GM12878 (cell line): ENCODE data around the gene RIMS1. TPM values are rescaled to one million over a fixed set of nuclear protein-coding genes. Genes with fewer than 3 reads are reported as not detected.

Source experiments
- ATAC-seq: fragments of 200-7000 bp; cut with Tn5 transposase; 3 replicates; pipeline ENCODE4 v1.9.1; 2020; ENCODE audit warnings: mild to moderate bottlenecking, moderate library complexity
- BruUV-seq: library from RNA; stranded (reverse); fragments of 400-500 nt; replicated peaks from 2 replicates; lab custom pipeline; 2021; lab: Mats Ljungman, UMichigan
- CTCF ChIA-PET: fragments of 300-600 bp; sonication (Branson Sonifier 250); formaldehyde crosslinking; extraction: SDS; loops from one replicate; lab custom pipeline; 2021; ENCODE audit warnings: inconsistent platforms; lab: Yijun Ruan, JAX
- POLR2A ChIA-PET: fragments of 350-600 bp; formaldehyde crosslinking; extraction: SDS; loops from one replicate; lab custom pipeline; 2021; ENCODE audit warnings: inconsistent platforms; lab: Charles Lee
- RAD21 ChIA-PET: fragments of 300-600 bp; sonication (Branson Sonifier 250); formaldehyde crosslinking; loops from one replicate; lab custom pipeline; 2023; ENCODE audit warnings: antibody characterized with exemption; ENCODE audit not compliant: unreplicated experiment; lab: Charles Lee
- SMC1A ChIA-PET: fragments of 300-600 bp; sonication (Branson Sonifier 250); formaldehyde crosslinking; loops from one replicate; lab custom pipeline; 2023; ENCODE audit not compliant: unreplicated experiment, uncharacterized antibody; lab: Charles Lee
- DNase-seq: peaks from one replicate; pipeline ENCODE4 v3.0.0-alpha.2; 2011; ENCODE audit warnings: low read depth, low spot score
- FAIRE-seq: peaks from 3 replicates; lab custom pipeline; 2011; peaks lifted over from hg19 to GRCh38; lab: Jason Lieb, UNC
- H2AFZ ChIP-seq: 2 replicates; pipeline ENCODE4 v1.6.0; 2011; ENCODE audit warnings: low read depth, low read length, control low read depth; ENCODE audit not compliant: control insufficient read depth
- H3K27ac ChIP-seq: 2 replicates; pipeline ENCODE4 v1.5.1; 2011; ENCODE audit warnings: control low read depth; ENCODE audit not compliant: control insufficient read depth, insufficient read depth
- H3K27me3 ChIP-seq, 2 experiments: replicated peaks in 1 of 2; 2 replicates each; pipeline versions ENCODE4 v1.6.0 to v1.6.1; 2011; ENCODE audit warnings: low read length in 1 of 2; ENCODE audit not compliant: control insufficient read depth in 2 of 2, insufficient read depth in 2 of 2
- H3K36me3 ChIP-seq, 2 experiments: 2 replicates each; pipeline ENCODE4 v1.5.1; 2011; ENCODE audit warnings: low read length in 1 of 2; ENCODE audit not compliant: control insufficient read depth in 2 of 2, insufficient read depth in 2 of 2
- H3K4me1 ChIP-seq: 2 replicates; pipeline ENCODE4 v1.6.1; 2011; ENCODE audit warnings: mild to moderate bottlenecking, low read length, moderate library complexity, mixed read lengths; ENCODE audit not compliant: control insufficient read depth, insufficient read depth
- H3K4me2 ChIP-seq: 2 replicates; pipeline ENCODE4 v1.6.0; 2011; ENCODE audit warnings: control low read depth; ENCODE audit not compliant: control insufficient read depth, insufficient read depth
- H3K4me3 ChIP-seq: fragments of 200-600 bp; sonication (generic); 2 replicates; pipeline ENCODE4 v1.5.1; 2016
- H3K79me2 ChIP-seq: 2 replicates; pipeline ENCODE4 v1.6.0; 2011; ENCODE audit warnings: low read length; ENCODE audit not compliant: control insufficient read depth, insufficient read depth
- H3K9ac ChIP-seq: 2 replicates; pipeline ENCODE4 v1.8.0; 2011; ENCODE audit warnings: low read length, control low read depth, mixed read lengths; ENCODE audit not compliant: control insufficient read depth, insufficient read depth
- H3K9me3 ChIP-seq: replicated peaks from 3 replicates; pipeline ENCODE4 v1.5.1; 2011; ENCODE audit warnings: mild to moderate bottlenecking, low read length; ENCODE audit not compliant: control insufficient read depth, insufficient read depth
- H4K20me1 ChIP-seq: 2 replicates; pipeline ENCODE4 v1.6.0; 2011; ENCODE audit not compliant: control insufficient read depth, insufficient read depth
- E4F1 ChIP-seq: fragments of 450-650 bp; IDR thresholded peaks from 2 replicates; pipeline ENCODE4 v1.6.1; 2018; ENCODE audit warnings: borderline replicate concordance, mild to moderate bottlenecking; ENCODE audit not compliant: partially characterized antibody
- ESRRA ChIP-seq: IDR thresholded peaks from 2 replicates; pipeline ENCODE4 v1.6.1; 2012; ENCODE audit warnings: mild to moderate bottlenecking, low read length, improper control_type of control experiment
- HSF1 ChIP-seq: fragments of 150-350 bp; IDR thresholded peaks from 2 replicates; pipeline ENCODE4 v1.6.1; 2014; ENCODE audit warnings: mild to moderate bottlenecking, low read depth, low read length
- NR2C1 ChIP-seq: fragments of 450-650 bp; IDR thresholded peaks from 2 replicates; pipeline ENCODE4 v1.6.1; 2017; ENCODE audit warnings: antibody characterized with exemption, mild to moderate bottlenecking, moderate library complexity
- RAD51 ChIP-seq: fragments of 450-650 bp; IDR thresholded peaks from 2 replicates; pipeline ENCODE4 v1.6.1; 2016; ENCODE audit warnings: moderate library complexity, mild to moderate bottlenecking, inconsistent platforms
- RUNX3 ChIP-seq: IDR thresholded peaks from 2 replicates; pipeline ENCODE4 v1.6.1; 2012; ENCODE audit warnings: low read length, inconsistent platforms
- SMAD1 ChIP-seq: fragments of 450-650 bp; IDR thresholded peaks from 2 replicates; pipeline ENCODE4 v1.6.1; 2018; ENCODE audit warnings: mild to moderate bottlenecking, low read depth; ENCODE audit not compliant: partially characterized antibody
- TARDBP ChIP-seq: IDR thresholded peaks from 2 replicates; pipeline ENCODE4 v1.6.1; 2016; ENCODE audit warnings: borderline replicate concordance
- USF2 ChIP-seq: IDR thresholded peaks from 2 replicates; pipeline ENCODE4 v1.6.1; 2011; ENCODE audit warnings: low read depth, low read length, improper control_type of control experiment, borderline replicate concordance
- ZNF207 ChIP-seq: fragments of 450-650 bp; IDR thresholded peaks from 2 replicates; pipeline ENCODE4 v1.6.1; 2014; ENCODE audit warnings: antibody characterized with exemption, mild to moderate bottlenecking, borderline replicate concordance
- ZNF274 ChIP-seq: IDR thresholded peaks from one replicate; pipeline ENCODE4 v1.8.0; 2011; ENCODE audit not compliant: insufficient read length, insufficient read depth
- in situ Hi-C: fragments of 300-500 bp; cut with MboI; formaldehyde crosslinking; loops from 9 replicates; pipeline ENCODE4 v1.14.3; 2018; ENCODE audit warnings: mixed read lengths
- intact Hi-C: fragments of 100-400 bp; cut with micrococcal nuclease; formaldehyde crosslinking; loops from one replicate; pipeline ENCODE4 v1.14.2; 2022; ENCODE audit not compliant: unreplicated experiment
- polyA plus RNA-seq, 11 experiments: library from polyadenylated mRNA; depleted of rRNA in 4 of 11; unstranded in 6 of 11; stranded (reverse) in 5 of 11; fragments of >200 nt; fragmentation: Nextera tagmentation in 4 of 11; fragmentation: Illumina TruSeq in 1 of 11; extraction: Ambion mirVana in 4 of 11; extraction: Trizol in 1 of 11; gene quantifications; 1 replicate in 1 of 11; 2 replicates in 10 of 11; pipeline versions ENCODE4 v1.2.1 to v1.2.3, GENCODE V29; 2011 to 2016; ENCODE audit warnings: inconsistent platforms in 2 of 11, missing spikeins in 2 of 11, low read depth in 1 of 11
- total RNA-seq, 4 experiments: library from RNA; depleted of rRNA in 3 of 4; stranded (reverse); fragments of >200 nt in 3 of 4; fragmentation: Illumina TruSeq in 1 of 4; extraction: Trizol in 1 of 4; gene quantifications; 2 replicates each; pipeline versions ENCODE4 v1.2.1 to v1.2.3, GENCODE V29; 2013 to 2021

Gene RIMS1
- total and polyA plus RNA-seq, 10 of the 15 experiments (the other 5 are each of a cell fraction or from before 2014, with no cell fraction given) = 0.05 to 0.76 (median 0.23) TPM

- ChIA-PET RAD21 (interaction anchor here (0.9 kb wide), 1 partner anchor 57 kb away, joined by 3 read pairs; no protein-coding TSS in a partner anchor), CTCF (no interaction called here), SMC1A (no interaction called here)
- DNase-seq = no peak
- Histone ChIP-seq H3K9ac (no peak overlapping the region), H3K4me1 (no peaks in the 10 kb centered on the region), H2AFZ (no peak overlapping the region), H3K36me3 (no peaks in the 10 kb centered on the region), H3K4me2 (no peak overlapping the region), H4K20me1 (no peaks in the 10 kb centered on the region)
- intact Hi-C loops (no loop called here), in situ Hi-C loops (no loop called here)
- TF ChIP-seq RAD51 (no peak), USF2 (no peak), TARDBP (no peak), E4F1 (no peak), ZNF274 (no peak), HSF1 (no peak), ZNF207 (no peak), NR2C1 (no peak), SMAD1 (no peak), RUNX3 (no peak), ESRRA (no peak)
- TF ChIP-seq, all 136 proteins: peak for 0
- FAIRE-seq (no peak), ATAC-seq (no peak)
- Histone ChIP-seq H3K9me3 (no peaks in the 10 kb centered on the region), H3K79me2 (no peaks in the 10 kb centered on the region), H3K4me3 (no peak overlapping the region), H3K27ac (no peak overlapping the region), H3K27me3 (no peaks in the 10 kb centered on the region)
- POLR2A ChIA-PET = no interaction called here
- no TSS peak for BruUV-seq
Measured at GRCh38 chr6:72040111-72040510, 153.8 kb downstream of the RIMS1 start.
